ENCODE data around the gene PSMD5.

The PSMD5 gene

DNA sequence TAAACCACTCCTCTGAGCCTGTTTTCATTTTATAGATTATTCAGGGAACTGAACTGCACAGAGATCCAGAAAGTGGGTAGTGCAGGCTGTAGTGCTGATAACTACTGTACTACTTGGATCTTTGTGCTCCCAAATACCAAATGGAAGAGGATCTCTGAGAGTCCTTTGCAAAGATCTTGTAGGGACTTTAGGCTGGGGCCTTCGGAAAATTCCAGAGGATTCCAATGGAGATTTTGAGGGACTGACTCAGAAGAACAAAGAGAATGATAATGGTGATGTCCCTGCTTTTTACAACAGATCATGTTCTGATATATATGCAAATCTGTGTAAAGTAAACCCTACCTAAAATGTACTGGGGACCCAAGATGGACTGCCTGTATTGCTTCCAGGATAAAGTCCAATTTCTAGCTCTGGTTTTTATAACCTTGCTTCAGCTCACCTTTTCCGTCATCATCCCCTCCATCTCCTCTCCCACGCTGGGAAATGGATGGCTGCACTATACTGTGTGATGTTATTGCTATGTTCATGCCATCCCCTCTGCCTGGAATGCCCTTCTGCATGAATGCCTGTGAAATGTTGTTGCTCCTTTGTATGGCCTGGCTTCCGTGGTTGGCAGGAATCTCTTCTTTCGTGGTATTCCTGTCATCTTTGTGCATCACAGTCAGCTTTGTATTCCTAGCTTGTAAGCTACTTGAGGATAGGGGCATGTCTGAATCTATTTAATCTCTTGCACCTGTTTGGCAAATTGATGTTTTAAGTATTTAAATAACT is 9.7 kb upstream of the PSMD5 start:
- H3K4me3 ChIP-seq (ENCODE audit: low read length) = no peak overlapping the region
- TF ChIP-seq, protein P1, sequence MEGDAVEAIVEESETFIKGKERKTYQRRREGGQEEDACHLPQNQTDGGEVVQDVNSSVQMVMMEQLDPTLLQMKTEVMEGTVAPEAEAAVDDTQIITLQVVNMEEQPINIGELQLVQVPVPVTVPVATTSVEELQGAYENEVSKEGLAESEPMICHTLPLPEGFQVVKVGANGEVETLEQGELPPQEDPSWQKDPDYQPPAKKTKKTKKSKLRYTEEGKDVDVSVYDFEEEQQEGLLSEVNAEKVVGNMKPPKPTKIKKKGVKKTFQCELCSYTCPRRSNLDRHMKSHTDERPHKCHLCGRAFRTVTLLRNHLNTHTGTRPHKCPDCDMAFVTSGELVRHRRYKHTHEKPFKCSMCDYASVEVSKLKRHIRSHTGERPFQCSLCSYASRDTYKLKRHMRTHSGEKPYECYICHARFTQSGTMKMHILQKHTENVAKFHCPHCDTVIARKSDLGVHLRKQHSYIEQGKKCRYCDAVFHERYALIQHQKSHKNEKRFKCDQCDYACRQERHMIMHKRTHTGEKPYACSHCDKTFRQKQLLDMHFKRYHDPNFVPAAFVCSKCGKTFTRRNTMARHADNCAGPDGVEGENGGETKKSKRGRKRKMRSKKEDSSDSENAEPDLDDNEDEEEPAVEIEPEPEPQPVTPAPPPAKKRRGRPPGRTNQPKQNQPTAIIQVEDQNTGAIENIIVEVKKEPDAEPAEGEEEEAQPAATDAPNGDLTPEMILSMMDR (IDR thresholded peaks at IDR 0.05; ENCODE audit: low read depth, low read length, poor library complexity, severe bottlenecking) = no peak
- no peak for TF ChIP-seq EZH2phosphoT487 (IDR thresholded peaks at IDR 0.05; ENCODE audit: borderline replicate concordance, low read length)
- H3K27me3 ChIP-seq (ENCODE audit: control insufficient read depth, low read length) = no peaks in the 10 kb centered on the region
- H3K9me2 ChIP-seq (replicated peaks; ENCODE audit: control insufficient read depth, low read length) = no peaks in the 10 kb centered on the region
- H3K79me2 ChIP-seq (ENCODE audit: control insufficient read depth, low read length) = no peaks in the 10 kb centered on the region
- no peaks in the 10 kb centered on the region for H3K9me3 ChIP-seq (ENCODE audit: control insufficient read depth, insufficient read depth, low read length)
- H3K27ac ChIP-seq (ENCODE audit: low read depth, low read length) = no peak overlapping the region
- H3K36me3 ChIP-seq (ENCODE audit: control insufficient read depth, low read length) = peaks cover 48% of the 10 kb centered on the region
- no peaks in the 10 kb centered on the region for H4K20me1 ChIP-seq (ENCODE audit: control insufficient read depth, insufficient read depth, low read depth, low read length)
- peaks cover 7% of the 10 kb centered on the region for H3F3A ChIP-seq (ENCODE audit: control insufficient read depth, insufficient read depth)
- no peaks in the 10 kb centered on the region for H3K4me1 ChIP-seq (ENCODE audit: control insufficient read depth, low read length)
- no peak overlapping the region for H3K4me2 ChIP-seq (ENCODE audit: low read length)

GRCh38 chr9:120851449-120851848 is 8.7 kb upstream of the PSMD5 start:
- peaks cover 39% of the 10 kb centered on the region for H3K36me3 ChIP-seq (ENCODE audit: control insufficient read depth, low read length)
- H3K27ac ChIP-seq (ENCODE audit: low read depth, low read length) = no peak overlapping the region
- H3K9me2 ChIP-seq (replicated peaks; ENCODE audit: control insufficient read depth, low read length) = no peaks in the 10 kb centered on the region
- no peaks in the 10 kb centered on the region for H3K79me2 ChIP-seq (ENCODE audit: control insufficient read depth, low read length)
- no peaks in the 10 kb centered on the region for H4K20me1 ChIP-seq (ENCODE audit: control insufficient read depth, insufficient read depth, low read depth, low read length)
- TF ChIP-seq, protein P1 (IDR thresholded peaks at IDR 0.05; ENCODE audit: low read depth, low read length, poor library complexity, severe bottlenecking) = no peak
- no peak for TF ChIP-seq EZH2phosphoT487 (IDR thresholded peaks at IDR 0.05; ENCODE audit: borderline replicate concordance, low read length)
- H3F3A ChIP-seq (ENCODE audit: control insufficient read depth, insufficient read depth) = peaks cover 7% of the 10 kb centered on the region
- H3K4me2 ChIP-seq (ENCODE audit: low read length) = no peak overlapping the region
- no peaks in the 10 kb centered on the region for H3K4me1 ChIP-seq (ENCODE audit: control insufficient read depth, low read length)
- H3K9me3 ChIP-seq (ENCODE audit: control insufficient read depth, insufficient read depth, low read length) = no peaks in the 10 kb centered on the region
- H3K4me3 ChIP-seq (ENCODE audit: low read length) = no peak overlapping the region
- no peaks in the 10 kb centered on the region for H3K27me3 ChIP-seq (ENCODE audit: control insufficient read depth, low read length)

GRCh38 chr9:120850315-120850714 is 7.6 kb upstream of the PSMD5 start:
- TF ChIP-seq, protein P1 (IDR thresholded peaks at IDR 0.05; ENCODE audit: low read depth, low read length, poor library complexity, severe bottlenecking) = no peak
- TF ChIP-seq EZH2phosphoT487 (IDR thresholded peaks at IDR 0.05; ENCODE audit: borderline replicate concordance, low read length) = no peak
- Histone ChIP-seq H3K4me2 (ENCODE audit: low read length) (no peak overlapping the region), H3K9me3 (ENCODE audit: control insufficient read depth, insufficient read depth, low read length) (no peaks in the 10 kb centered on the region), H3K79me2 (ENCODE audit: control insufficient read depth, low read length) (no peaks in the 10 kb centered on the region), H4K20me1 (ENCODE audit: control insufficient read depth, insufficient read depth, low read depth, low read length) (no peaks in the 10 kb centered on the region), H3K9me2 (replicated peaks; ENCODE audit: control insufficient read depth, low read length) (no peaks in the 10 kb centered on the region), H3F3A (ENCODE audit: control insufficient read depth, insufficient read depth) (peaks cover 7% of the 10 kb centered on the region), H3K27me3 (ENCODE audit: control insufficient read depth, low read length) (no peaks in the 10 kb centered on the region), H3K27ac (ENCODE audit: low read depth, low read length) (no peak overlapping the region), H3K4me1 (ENCODE audit: control insufficient read depth, low read length) (no peaks in the 10 kb centered on the region), H3K4me3 (ENCODE audit: low read length) (no peak overlapping the region), H3K36me3 (ENCODE audit: control insufficient read depth, low read length) (peaks cover 32% of the 10 kb centered on the region)
